Heart right ventricle (tissue), 16 donors: ENCODE data around the gene LCP1. TPM values are rescaled to one million over a fixed set of nuclear protein-coding genes. Genes with fewer than 3 reads are reported as not detected.
A peak's percentile ranks its signal among the peaks of the same experiment; 100 is the strongest.

ENCODE experiments used
- ATAC-seq, 8 donors: fragments of 200-7000 bp; cut with Tn5 transposase; one replicate each; pipeline ENCODE4 v1.9.1; 2020; ENCODE audit warnings: mild to moderate bottlenecking in 8 of 8, moderate library complexity in 8 of 8, moderate number of reproducible peaks in 1 of 8
- DNase-seq, 2 donors: peaks; one replicate each; pipeline ENCODE4 v3.0.0-alpha.2; 2020
- H3K27ac ChIP-seq, 10 donors: fragments of 200-600 bp; sonication (generic) in 2 of 10; one replicate each; pipeline versions ENCODE4 v1.5.0 to v1.8.0; 2020 to 2022; ENCODE audit warnings: mild to moderate bottlenecking in 3 of 10
- H3K27me3 ChIP-seq, 7 donors: fragments of 200-600 bp; one replicate each; pipeline ENCODE4 v1.8.0; 2021 to 2022; ENCODE audit warnings: mild to moderate bottlenecking in 2 of 7
- H3K36me3 ChIP-seq, 9 donors: fragments of 200-600 bp; sonication (generic) in 1 of 9; one replicate each; pipeline versions ENCODE4 v1.5.0 to v1.8.0; 2020 to 2022; ENCODE audit warnings: mild to moderate bottlenecking in 2 of 9
- H3K4me1 ChIP-seq, 9 donors: fragments of 200-600 bp; sonication (generic) in 1 of 9; one replicate each; pipeline versions ENCODE4 v1.5.0 to v1.8.0; 2020 to 2022; ENCODE audit warnings: mild to moderate bottlenecking in 4 of 9
- H3K4me3 ChIP-seq, 10 donors: fragments of 200-600 bp; sonication (generic) in 2 of 10; one replicate each; pipeline versions ENCODE4 v1.5.0 to v1.8.0; 2020 to 2022; ENCODE audit warnings: mild to moderate bottlenecking in 7 of 10, moderate library complexity in 2 of 10
- H3K9me3 ChIP-seq, 11 donors: fragments of 200-600 bp in 10 of 11; sonication (generic) in 2 of 11; one replicate each; pipeline versions ENCODE4 v1.5.0 to v1.8.0; 2013 to 2022; ENCODE audit warnings: mild to moderate bottlenecking in 2 of 11, control low read depth in 1 of 11, moderate library complexity in 1 of 11
- CTCF ChIP-seq, 9 donors: fragments of 200-600 bp; sonication (generic) in 2 of 9; IDR thresholded peaks; one replicate each; pipeline versions ENCODE4 v1.5.0 to v1.8.0; 2021 to 2022; ENCODE audit warnings: antibody characterized with exemption in 9 of 9, mild to moderate bottlenecking in 5 of 9, moderate library complexity in 1 of 9
- WGBS, 2 donors: extraction: QIAGEN DNeasy Blood & Tissue Kit; methylation state at CpG; one replicate each; pipeline ENCODE4 v1.1.7; 2013; ENCODE audit warnings: inconsistent platforms in 1 of 2; 5-methylcytosine and 5-hydroxymethylcytosine counted together
- intact Hi-C, 10 donors: fragments of 100-400 bp; cut with DNase I; formaldehyde crosslinking; loops; one replicate each; pipeline versions ENCODE4 v1.11.1 to v1.14.2; 2022
- polyA plus RNA-seq, 2 donors: library from polyadenylated mRNA; stranded (reverse); fragments of 200-250 nt; gene quantifications; one replicate each; pipeline ENCODE4 v1.2.3, GENCODE V29; 2013
- total RNA-seq, 10 donors: library from RNA; stranded (reverse); fragmentation: NEBNext Ultra II Directional in 3 of 10; extraction: Animal tissue kit (Norgen Biotek cat#: 25700) in 3 of 10; gene quantifications; one replicate each; pipeline versions ENCODE4 v1.2.1 to v1.2.4, GENCODE V29; 2021 to 2023
- donor health status: Arrhythmogenic right ventricular cardiomyopathy.
- donor health status: ischemic (EF 13 %, LVEDD 7.1; RV severe dilation, severe dysfunction).
- donor health status: healthy with polysubstance abuse.
- donor health status: DM: no; HTN: yes; CAD: no.
- donor health status: DM: no; HTN: no; CAD: no.
- donor health status: ischemic (EF 25% LVEDD 6.9; RV normal size, moderate dysfunction).
- donor health status: ischemic (EF 25% LVEDD 5.7; RV mildly dilated, moderate dysfunction).
- donor health status: healthy.
- donor health status: DM: yes; HTN: yes; CAD: no.
- donor health status: Ischemic cardiomyopathy.
- donor health status: ischemic (EF 35%, LVEDD 5.7; RV mildly dilated, moderate dysfunction).
- donor health status: nonischemic (EF 11% LVEDD 7.7; RV severe dilation, severe dysfunction).
- donor health status: DM: yes; HTN: yes; CAD: no.
- donor health status: PGD.
- donor health status: ischemic (EF 29% LVEDD 5.4; RV normal size, mild dysfunction).
- donor health status: nonischemic (EF 23%, LVEDD 6.1; RV moderate dilation, normal function).

The LCP1 gene
- total and polyA plus RNA-seq, 12 donors = 3.2 to 127 (median 8.6) TPM

GRCh38 chr13:46160065-46160464 is 21.9 kb downstream of the LCP1 start:
- peak overlapping the region in 1 of 10 donors; percentile 29 for H3K27ac ChIP-seq

GRCh38 chr13:46158983-46159382 is 23.0 kb downstream of the LCP1 start:
- intact Hi-C loops = no loop called here
- H3K27me3 ChIP-seq = no peaks in the 10 kb centered on the region
- H3K4me3 ChIP-seq = no peak overlapping the region
- peaks cover 0 to 24% (median 0%) of the 10 kb centered on the region in 9 donors for H3K4me1 ChIP-seq
- H3K36me3 ChIP-seq = peaks cover 0 to 59% (median 0%) of the 10 kb centered on the region in 9 donors
- no peak overlapping the region for H3K27ac ChIP-seq
- no peaks in the 10 kb centered on the region for H3K9me3 ChIP-seq
- WGBS, 2 donors = 71 to 77% methylated on average over 2 of the region's 2 CpGs
- TF ChIP-seq CTCF (IDR thresholded peaks at IDR 0.05) = no peak
- ATAC-seq (no peak), DNase-seq (no peak)

More at GRCh38 chr13:46160065-46160464, 21.9 kb downstream of the LCP1 start:
- no peak for TF ChIP-seq CTCF (IDR thresholded peaks at IDR 0.05)
- no peaks in the 10 kb centered on the region for H3K9me3 ChIP-seq
- H3K27me3 ChIP-seq = peaks cover 0 to 3% (median 0%) of the 10 kb centered on the region in 7 donors
- no peak for DNase-seq
- 72 to 75% methylated on average over 4 of the region's 4 CpGs for WGBS, 2 donors
- intact Hi-C loops = loop anchor here in 3 of 10 donors (5.0 to 10.0 kb wide), 3 partner anchors 155 to 648 kb away; no protein-coding TSS in a partner anchor
- no peak for ATAC-seq
- peaks cover 0 to 34% (median 0%) of the 10 kb centered on the region in 9 donors for H3K4me1 ChIP-seq
- no peak overlapping the region for H3K4me3 ChIP-seq
- H3K36me3 ChIP-seq = peaks cover 0 to 48% (median 0%) of the 10 kb centered on the region in 9 donors

- WGBS, 2 donors = 86 to 94% methylated on average over 2 of the region's 2 CpGs
- no peak overlapping the region for H3K27ac ChIP-seq
- ATAC-seq (no peak), DNase-seq (no peak)
- H3K4me1 ChIP-seq = peaks cover 0 to 19% (median 0%) of the 10 kb centered on the region in 9 donors
- no peak overlapping the region for H3K4me3 ChIP-seq
- no peaks in the 10 kb centered on the region for H3K27me3 ChIP-seq
- no peak for TF ChIP-seq CTCF (IDR thresholded peaks at IDR 0.05)
- intact Hi-C loops = no loop called here
- no peaks in the 10 kb centered on the region for H3K9me3 ChIP-seq
- peaks cover 0 to 66% (median 0%) of the 10 kb centered on the region in 9 donors for H3K36me3 ChIP-seq
Observed at GRCh38 chr13:46158222-46158621, 23.8 kb downstream of the LCP1 start.

GRCh38 chr13:46154136-46154801 is 27.7 kb downstream of the LCP1 start:
- ATAC-seq (peak in 1 of 8 donors; percentile 24), DNase-seq (no peak)
- peaks cover 0 to 4% (median 0%) of the 10 kb centered on the region in 9 donors for H3K4me1 ChIP-seq
- no peak overlapping the region for H3K4me3 ChIP-seq
- TF ChIP-seq CTCF (IDR thresholded peaks at IDR 0.05) = no peak
- peaks cover 0 to 100% (median 0%) of the 10 kb centered on the region in 9 donors for H3K36me3 ChIP-seq
- H3K9me3 ChIP-seq = no peaks in the 10 kb centered on the region
- no peak overlapping the region for H3K27ac ChIP-seq
- H3K27me3 ChIP-seq = peaks cover 0 to 13% (median 0%) of the 10 kb centered on the region in 7 donors
- intact Hi-C loops = no loop called here
- WGBS, 2 donors = 49 to 64% methylated on average over 7 of the region's 7 CpGs
